Measurements from ENCODE around the gene PRPH2. TPM values are rescaled to one million over a fixed set of nuclear protein-coding genes. Genes with fewer than 3 reads are reported as not detected.

The PRPH2 gene
- total and polyA plus RNA-seq, 11 donors: 0.23 to 2.6 (median 0.91) TPM

DNA sequence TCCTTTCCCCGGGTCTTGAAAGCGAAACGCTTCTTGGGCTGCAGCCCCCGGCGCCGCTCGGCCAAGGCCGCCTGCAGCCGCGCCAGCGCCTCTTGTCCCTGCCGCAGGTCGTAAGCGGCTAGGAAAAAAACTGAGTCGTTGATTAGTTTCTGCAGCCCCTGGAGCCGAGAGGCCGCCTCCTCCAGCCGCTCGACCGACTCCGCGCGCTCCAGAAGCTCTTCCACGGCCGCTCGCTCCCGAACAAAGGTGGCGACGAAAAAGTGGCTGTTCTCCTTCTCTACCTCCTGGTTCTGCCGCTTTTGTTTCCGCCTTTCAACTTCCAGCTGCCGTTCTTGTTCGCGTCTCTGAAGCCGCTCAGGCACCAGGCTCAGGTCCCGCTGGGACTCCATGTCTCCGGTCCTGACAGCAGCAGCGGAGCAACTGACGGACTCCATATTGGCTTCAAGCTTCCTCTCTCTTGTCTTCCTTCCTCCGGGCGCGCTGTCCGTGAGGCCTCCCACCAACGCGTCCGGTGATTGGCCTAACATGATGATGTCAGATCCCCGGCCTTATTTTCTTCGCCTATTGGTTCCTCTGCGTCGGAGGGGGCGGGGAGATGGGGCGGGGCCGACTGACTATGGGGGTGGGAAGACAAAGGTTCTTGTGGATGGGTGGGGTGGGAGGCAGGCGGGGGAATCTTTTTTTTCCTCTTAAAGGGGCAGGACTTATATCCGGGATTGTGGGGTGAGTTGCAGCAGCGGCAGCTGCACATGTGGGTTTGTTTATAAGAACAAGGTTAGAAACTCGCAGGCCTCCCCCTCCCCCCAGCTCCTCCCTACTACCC lies 23.5 kb upstream of the PRPH2 start, which contains the start of gene TBCC:
Gene TBCC (minus strand): TSS at position 464 of the 823 bp plus-strand sequence. CDS start 30 bp downstream, at position 434.
- ATAC-seq (peak; percentile 94 to 96 (median 95)), DNase-seq (peak; percentile 96 to 97 (median 97))
- TF ChIP-seq, protein P1, sequence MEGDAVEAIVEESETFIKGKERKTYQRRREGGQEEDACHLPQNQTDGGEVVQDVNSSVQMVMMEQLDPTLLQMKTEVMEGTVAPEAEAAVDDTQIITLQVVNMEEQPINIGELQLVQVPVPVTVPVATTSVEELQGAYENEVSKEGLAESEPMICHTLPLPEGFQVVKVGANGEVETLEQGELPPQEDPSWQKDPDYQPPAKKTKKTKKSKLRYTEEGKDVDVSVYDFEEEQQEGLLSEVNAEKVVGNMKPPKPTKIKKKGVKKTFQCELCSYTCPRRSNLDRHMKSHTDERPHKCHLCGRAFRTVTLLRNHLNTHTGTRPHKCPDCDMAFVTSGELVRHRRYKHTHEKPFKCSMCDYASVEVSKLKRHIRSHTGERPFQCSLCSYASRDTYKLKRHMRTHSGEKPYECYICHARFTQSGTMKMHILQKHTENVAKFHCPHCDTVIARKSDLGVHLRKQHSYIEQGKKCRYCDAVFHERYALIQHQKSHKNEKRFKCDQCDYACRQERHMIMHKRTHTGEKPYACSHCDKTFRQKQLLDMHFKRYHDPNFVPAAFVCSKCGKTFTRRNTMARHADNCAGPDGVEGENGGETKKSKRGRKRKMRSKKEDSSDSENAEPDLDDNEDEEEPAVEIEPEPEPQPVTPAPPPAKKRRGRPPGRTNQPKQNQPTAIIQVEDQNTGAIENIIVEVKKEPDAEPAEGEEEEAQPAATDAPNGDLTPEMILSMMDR (IDR thresholded peaks at IDR 0.05): no peak
- peak; percentile 79 to 93 for TF ChIP-seq POLR2A (IDR thresholded peaks at IDR 0.05)
- Histone ChIP-seq H3K36me3 (peaks cover 0 to 3% (median 0%) of the 10 kb centered on the region in 9 donors), H3K4me3 (peak within 1 kb of the TSS; percentile 75 to 99 (median 96)), H3K4me1 (peaks cover 0 to 37% (median 24%) of the 10 kb centered on the region in 12 donors), H3K9me3 (no peaks in the 10 kb centered on the region), H3K27ac (peak within 1 kb of the TSS; percentile 85 to 97 (median 94)), H3K27me3 (no peaks in the 10 kb centered on the region)
- WGBS, 4 donors: 0 to 1% (median 0%) methylated on average over 45 to 57 of the region's 57 CpGs
- intact Hi-C loops (cut with DNase I): loop anchor here (1.0 to 5.0 kb wide), 9 partner anchors 19 to 133 kb away; partner anchors contain the start of genes BICRAL (in 8 of the 10) and RPL7L1 (in 4 of the 10)

DNA sequence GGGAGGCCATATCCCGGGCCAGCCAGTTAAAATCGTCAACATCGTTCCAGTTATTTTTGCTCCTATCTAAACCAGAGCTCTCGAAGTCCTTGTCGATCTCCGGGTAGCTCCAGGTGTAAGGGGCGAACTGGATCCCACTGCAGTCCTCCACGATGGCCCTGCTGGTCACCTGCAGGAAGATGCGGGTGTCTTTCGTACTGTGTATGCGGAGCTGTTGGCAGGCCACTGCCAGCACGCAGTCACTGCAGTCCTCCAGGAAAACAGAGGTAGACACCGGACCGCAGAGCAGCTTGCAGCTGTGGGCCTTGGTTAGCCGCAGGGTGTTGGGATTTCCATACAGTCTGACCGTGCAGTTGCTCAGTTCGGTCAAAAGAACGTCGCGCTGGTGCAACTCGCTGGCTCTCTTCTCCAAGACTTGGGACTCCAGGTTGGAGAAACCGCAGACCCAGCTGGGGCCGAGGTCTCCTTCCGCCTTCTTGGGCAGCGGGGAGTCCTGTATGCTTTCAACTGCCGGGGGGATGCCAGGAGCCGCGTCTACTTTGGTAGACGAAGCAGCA lies 22.8 kb upstream of the PRPH2 start:
- peak overlapping the region; percentile 77 to 97 (median 92) for H3K27ac ChIP-seq
- no peaks in the 10 kb centered on the region for H3K27me3 ChIP-seq
- DNase-seq (peak; percentile 18 to 58 (median 29)), ATAC-seq (no peak)
- intact Hi-C loops (cut with DNase I): loop anchor here in 5 of 10 donors (5.0 kb wide), 2 partner anchors 37 to 132 kb away; partner anchors contain the start of genes BICRAL (in 3 of the 5) and RPL7L1 (in 2 of the 5)
- peaks cover 0 to 37% (median 24%) of the 10 kb centered on the region in 12 donors for H3K4me1 ChIP-seq
- no peaks in the 10 kb centered on the region for H3K9me3 ChIP-seq
- WGBS, 4 donors: 1 to 4% (median 2%) methylated on average over 12 to 29 of the region's 29 CpGs
- H3K4me3 ChIP-seq: peak overlapping the region; percentile 55 to 99 (median 96)
- H3K36me3 ChIP-seq: peaks cover 0 to 3% (median 0%) of the 10 kb centered on the region in 9 donors
- no peak for TF ChIP-seq POLR2A (IDR thresholded peaks at IDR 0.05)
- TF ChIP-seq, protein P1 (IDR thresholded peaks at IDR 0.05): no peak

DNA sequence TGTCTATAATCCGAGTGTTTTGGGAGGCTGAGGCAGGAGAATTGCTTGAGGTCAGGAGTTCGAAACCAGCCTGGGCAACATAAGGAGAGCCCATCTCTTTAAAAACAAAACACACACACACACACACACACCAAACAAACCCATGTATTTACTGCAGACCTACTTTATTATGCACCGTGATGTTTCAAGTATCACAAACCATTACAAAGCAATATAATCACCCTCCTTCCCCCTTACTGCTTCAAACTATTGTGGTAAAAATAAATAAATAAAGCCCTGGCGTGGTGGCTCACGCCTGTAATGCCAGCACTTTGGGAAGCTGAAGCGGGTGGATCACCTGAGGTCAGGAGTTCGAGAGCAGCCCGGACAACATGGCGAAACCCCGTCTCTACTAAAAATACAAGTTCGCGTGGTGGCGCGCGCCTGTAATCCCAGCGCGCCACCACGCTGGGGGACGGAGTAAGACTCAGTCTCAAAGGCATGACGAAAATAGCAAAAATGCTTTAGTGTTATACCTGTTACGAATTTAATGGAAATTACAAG lies 22.0 kb upstream of the PRPH2 start:
- H3K9me3 ChIP-seq: no peaks in the 10 kb centered on the region
- ATAC-seq (no peak), DNase-seq (no peak)
- no peaks in the 10 kb centered on the region for H3K27me3 ChIP-seq
- H3K4me1 ChIP-seq: peaks cover 0 to 37% (median 24%) of the 10 kb centered on the region in 12 donors
- peak overlapping the region in 6 of 12 donors; percentile 88 to 97 (median 93) for H3K27ac ChIP-seq
- 42 to 61% (median 55%) methylated on average over 21 of the region's 21 CpGs for WGBS, 4 donors
- peak overlapping the region; percentile 55 to 99 (median 96) for H3K4me3 ChIP-seq
- peaks cover 0 to 3% (median 0%) of the 10 kb centered on the region in 9 donors for H3K36me3 ChIP-seq
- TF ChIP-seq, protein P1 (IDR thresholded peaks at IDR 0.05): no peak
- TF ChIP-seq POLR2A (IDR thresholded peaks at IDR 0.05): no peak
- intact Hi-C loops (cut with DNase I): no loop called here

Measured in heart left ventricle (tissue), 16 donors.